ENCODE results near the gene CNPY2. TPM values are rescaled to one million over a fixed set of nuclear protein-coding genes. Genes with fewer than 3 reads are reported as not detected.
"Not testable (repeated sequence)": the region's sequence is repeated elsewhere in the genome, so short reads cannot be mapped to it uniquely, and the experiment has no call there.

The CNPY2 gene
- total and polyA plus RNA-seq, 8 donors: 126 to 168 (median 146) TPM

GRCh38 chr12:56266693-56267442 lies 48.9 kb downstream of the CNPY2 start, which contains the start of gene COQ10A:
Gene COQ10A, plus strand, starts transcription at chr12:56266942. Its CDS starts 177 bp downstream, at chr12:56267119.
- DNase-seq (peak; percentile 88 to 95 (median 92)), ATAC-seq (peak; percentile 98)

GRCh38 chr12:56266068-56266692 lies 49.6 kb downstream of the CNPY2 start:
- ATAC-seq; H3K9me3 ChIP-seq; H3K36me3 ChIP-seq; DNase-seq; intact Hi-C loops (cut with DNase I); H3K27me3 ChIP-seq: not testable (repeated sequence)
- H3K27ac ChIP-seq: peak overlapping the region; percentile 93 to 94
- H3K4me3 ChIP-seq: peak overlapping the region; percentile 68 to 79
- peaks cover 4 to 18% of the 10 kb centered on the region in 2 donors for H3K4me1 ChIP-seq

More at GRCh38 chr12:56266693-56267442, 48.9 kb downstream of the CNPY2 start, which contains the start of gene COQ10A:
- Histone ChIP-seq H3K4me3 (peak within 1 kb of the TSS; percentile 68 to 79), H3K4me1 (peaks cover 4 to 18% of the 10 kb centered on the region in 2 donors), H3K27me3 (no peaks in the 10 kb centered on the region), H3K9me3 (no peaks in the 10 kb centered on the region), H3K27ac (peak within 1 kb of the TSS; percentile 93 to 94), H3K36me3 (peaks cover 0 to 16% of the 10 kb centered on the region in 2 donors)
- intact Hi-C loops (cut with DNase I): no loop called here
- TF ChIP-seq, protein P1, sequence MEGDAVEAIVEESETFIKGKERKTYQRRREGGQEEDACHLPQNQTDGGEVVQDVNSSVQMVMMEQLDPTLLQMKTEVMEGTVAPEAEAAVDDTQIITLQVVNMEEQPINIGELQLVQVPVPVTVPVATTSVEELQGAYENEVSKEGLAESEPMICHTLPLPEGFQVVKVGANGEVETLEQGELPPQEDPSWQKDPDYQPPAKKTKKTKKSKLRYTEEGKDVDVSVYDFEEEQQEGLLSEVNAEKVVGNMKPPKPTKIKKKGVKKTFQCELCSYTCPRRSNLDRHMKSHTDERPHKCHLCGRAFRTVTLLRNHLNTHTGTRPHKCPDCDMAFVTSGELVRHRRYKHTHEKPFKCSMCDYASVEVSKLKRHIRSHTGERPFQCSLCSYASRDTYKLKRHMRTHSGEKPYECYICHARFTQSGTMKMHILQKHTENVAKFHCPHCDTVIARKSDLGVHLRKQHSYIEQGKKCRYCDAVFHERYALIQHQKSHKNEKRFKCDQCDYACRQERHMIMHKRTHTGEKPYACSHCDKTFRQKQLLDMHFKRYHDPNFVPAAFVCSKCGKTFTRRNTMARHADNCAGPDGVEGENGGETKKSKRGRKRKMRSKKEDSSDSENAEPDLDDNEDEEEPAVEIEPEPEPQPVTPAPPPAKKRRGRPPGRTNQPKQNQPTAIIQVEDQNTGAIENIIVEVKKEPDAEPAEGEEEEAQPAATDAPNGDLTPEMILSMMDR (IDR thresholded peaks at IDR 0.05): peak; percentile 41 to 56

DNA sequence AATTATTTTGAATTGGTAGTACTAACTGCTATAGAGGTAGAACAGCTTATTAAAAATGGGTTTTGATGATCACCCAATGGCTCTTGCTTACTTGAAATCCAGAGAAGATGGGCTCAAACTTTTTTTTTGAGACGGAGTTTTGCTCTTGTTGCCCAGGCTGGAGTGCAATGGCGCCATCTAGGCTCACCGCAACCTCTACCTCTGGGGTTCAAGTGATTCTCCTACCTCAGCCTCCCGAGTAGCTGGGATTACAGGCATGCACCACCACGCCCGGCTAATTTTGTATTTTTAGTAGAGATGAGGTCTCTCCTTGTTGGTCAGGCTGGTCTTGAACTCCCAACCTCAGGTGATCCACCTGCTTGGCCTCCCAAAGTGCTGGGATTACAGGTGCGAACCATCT lies 52.8 kb downstream of the CNPY2 start:
- ATAC-seq; H3K4me3 ChIP-seq; H3K27ac ChIP-seq; H3K9me3 ChIP-seq; intact Hi-C loops (cut with DNase I); H3K27me3 ChIP-seq; DNase-seq; H3K36me3 ChIP-seq: not testable (repeated sequence)
- H3K4me1 ChIP-seq: peaks cover 4 to 25% of the 10 kb centered on the region in 2 donors

- no peak for DNase-seq
- no peaks in the 10 kb centered on the region for H3K36me3 ChIP-seq
- no peak overlapping the region for H3K27ac ChIP-seq
- TF ChIP-seq, protein P1 (IDR thresholded peaks at IDR 0.05): no peak
- ATAC-seq: no peak
- no peak overlapping the region for H3K4me3 ChIP-seq
- peaks cover 8 to 27% of the 10 kb centered on the region in 2 donors for H3K4me1 ChIP-seq
- H3K9me3 ChIP-seq: no peaks in the 10 kb centered on the region
- intact Hi-C loops (cut with DNase I): no loop called here
- no peaks in the 10 kb centered on the region for H3K27me3 ChIP-seq
Observed at GRCh38 chr12:56261503-56262232, 54.1 kb downstream of the CNPY2 start.

DNA sequence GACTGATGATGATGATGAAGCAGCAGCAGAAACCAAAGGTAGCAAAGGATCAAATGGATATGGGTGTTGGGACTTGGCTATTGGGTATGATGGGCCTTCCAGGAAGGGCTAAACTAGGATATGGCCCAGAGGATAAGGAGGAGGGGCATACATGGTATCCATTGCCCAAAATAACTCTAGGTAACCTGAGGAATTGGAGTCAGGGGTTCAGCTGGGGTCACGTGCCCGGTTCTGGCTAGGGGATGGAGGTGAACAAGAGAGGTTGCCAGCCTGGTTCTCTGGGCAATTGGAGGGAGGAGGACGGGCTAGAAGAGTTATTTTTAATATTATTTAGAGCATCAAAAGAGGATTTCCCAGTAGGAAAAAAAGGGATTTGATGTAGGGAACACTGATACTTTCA lies 54.9 kb downstream of the CNPY2 start:
- Histone ChIP-seq H3K4me1 (peaks cover 15 to 28% of the 10 kb centered on the region in 2 donors), H3K27me3 (no peaks in the 10 kb centered on the region), H3K9me3 (no peaks in the 10 kb centered on the region), H3K4me3 (no peak overlapping the region), H3K36me3 (no peaks in the 10 kb centered on the region), H3K27ac (no peak overlapping the region)
- TF ChIP-seq, protein P1 (IDR thresholded peaks at IDR 0.05): no peak
- no peak for ATAC-seq
- intact Hi-C loops (cut with DNase I): no loop called here
- no peak for DNase-seq

- no peaks in the 10 kb centered on the region for H3K27me3 ChIP-seq
- peaks cover 0 to 5% of the 10 kb centered on the region in 2 donors for H3K36me3 ChIP-seq
- intact Hi-C loops (cut with DNase I): no loop called here
- no peak overlapping the region for H3K27ac ChIP-seq
- no peaks in the 10 kb centered on the region for H3K9me3 ChIP-seq
- DNase-seq (no peak), ATAC-seq (no peak)
- no peak overlapping the region for H3K4me3 ChIP-seq
- H3K4me1 ChIP-seq: peaks cover 16 to 27% of the 10 kb centered on the region in 2 donors
- TF ChIP-seq, protein P1 (IDR thresholded peaks at IDR 0.05): no peak
Observed at GRCh38 chr12:56260380-56260779, 55.4 kb downstream of the CNPY2 start.
